Skin epidermis (tissue), 12 donors: ENCODE data around the gene KRT20.

ENCODE experiments used
- H3K27ac ChIP-seq, 21 experiments: fragments of 200-600 bp; sonication (generic) in 11 of 21; one replicate each; pipeline ENCODE4 v1.5.0; 2020; ENCODE audit warnings: mild to moderate bottlenecking in 3 of 21, inconsistent platforms in 2 of 21, moderate library complexity in 2 of 21
- H3K4me3 ChIP-seq, 7 experiments: fragments of 200-600 bp; sonication (generic) in 2 of 7; one replicate each; pipeline ENCODE4 v1.5.0; 2020; ENCODE audit warnings: inconsistent platforms in 2 of 7, mild to moderate bottlenecking in 2 of 7, moderate library complexity in 1 of 7

Gene KRT20

DNA sequence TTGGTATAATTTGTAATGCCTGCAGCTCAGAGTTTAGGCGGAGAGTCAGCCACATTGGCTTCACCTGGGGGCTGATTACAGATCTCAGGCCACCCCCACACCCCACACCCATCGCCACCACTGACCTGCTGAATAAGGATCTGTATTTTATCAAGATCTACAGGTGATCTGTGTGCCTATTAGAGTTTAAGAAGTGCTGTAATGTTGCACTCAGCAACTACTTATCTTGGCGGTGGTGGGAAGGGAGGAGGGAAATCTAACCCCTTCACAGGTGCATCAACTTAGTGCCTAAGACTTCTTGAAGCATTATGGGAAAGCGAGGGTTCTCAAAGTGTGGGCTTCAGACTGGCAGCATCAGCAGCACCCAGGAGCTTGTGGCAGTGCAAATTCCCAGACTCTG is 17.5 kb upstream of the KRT20 start:
- Histone ChIP-seq H3K27ac (peak overlapping the region in 5 of 21 experiments; percentile 4 to 44 (median 23)), H3K4me3 (no peak overlapping the region)

DNA sequence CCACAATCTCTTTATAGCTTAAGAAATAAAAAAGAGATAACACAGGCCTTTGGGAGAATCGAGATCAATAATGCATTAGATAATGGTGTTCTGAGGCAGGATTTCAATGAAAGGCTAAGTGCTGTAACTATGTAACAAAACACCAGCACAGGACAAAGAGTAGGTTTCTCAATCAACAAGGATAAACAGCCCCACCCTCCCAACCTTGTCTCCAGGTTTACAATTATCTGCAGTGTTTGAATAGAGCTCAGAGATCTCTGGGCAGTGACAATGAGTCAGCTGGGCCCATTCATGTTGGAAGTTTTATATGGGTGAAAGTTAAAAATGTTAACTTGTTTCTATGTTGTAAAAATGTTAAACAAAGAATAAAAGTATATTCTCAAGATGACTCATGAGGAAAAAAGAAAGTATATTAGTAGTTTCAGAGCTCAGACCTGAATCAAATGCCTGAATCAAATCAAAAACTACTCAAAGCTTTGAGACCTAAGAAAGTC is 17.0 kb upstream of the KRT20 start:
- H3K27ac ChIP-seq, result peak overlapping the region in 4 of 21 experiments; percentile 22 to 44 (median 30)
- no peak overlapping the region for H3K4me3 ChIP-seq

DNA sequence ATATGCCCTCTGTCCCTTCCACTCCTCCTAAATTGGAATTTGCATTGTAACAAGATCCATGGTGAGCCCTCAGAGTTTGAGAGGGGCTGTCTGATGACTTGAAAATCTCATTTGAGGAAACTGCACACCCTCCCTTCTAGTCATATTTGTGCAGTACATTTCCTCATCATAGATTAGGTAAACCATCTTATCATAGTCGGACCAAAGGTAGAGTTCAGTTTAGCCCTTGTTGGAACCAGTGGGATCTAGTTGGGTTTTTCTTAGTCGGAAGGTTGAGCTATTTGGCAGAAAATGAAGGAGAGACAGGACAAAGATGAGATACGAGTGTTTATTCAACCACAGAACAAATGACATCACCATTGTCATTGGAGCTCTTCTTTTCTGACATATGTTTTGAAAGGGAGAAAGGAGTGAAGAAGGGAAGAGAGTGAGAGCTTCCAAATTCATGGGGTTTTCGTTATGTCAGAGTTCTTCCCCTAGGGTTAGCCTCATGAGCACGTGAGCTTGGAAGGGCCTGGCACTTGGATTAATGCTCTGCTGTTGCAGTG is 15.8 kb upstream of the KRT20 start:
- Histone ChIP-seq H3K4me3 (no peak overlapping the region), H3K27ac (no peak overlapping the region)

GRCh38 chr17:40896916-40897455 is 11.9 kb upstream of the KRT20 start:
- no peak overlapping the region for H3K27ac ChIP-seq
- no peak overlapping the region for H3K4me3 ChIP-seq

GRCh38 chr17:40895106-40895730 is 10.2 kb upstream of the KRT20 start:
- H3K27ac ChIP-seq, result peak overlapping the region in 1 of 21 experiments; percentile 39

GRCh38 chr17:40888196-40888720 is 3.2 kb upstream of the KRT20 start:
- H3K4me3 ChIP-seq, result no peak overlapping the region
- no peak overlapping the region for H3K27ac ChIP-seq

More at GRCh38 chr17:40895106-40895730, 10.2 kb upstream of the KRT20 start:
- no peak overlapping the region for H3K4me3 ChIP-seq

- H3K27ac ChIP-seq, result no peak overlapping the region
- H3K4me3 ChIP-seq, result no peak overlapping the region
Observed at GRCh38 chr17:40886090-40886489, 1.0 kb upstream of the KRT20 start.

GRCh38 chr17:40883626-40884334 is 1.3 kb downstream of the KRT20 start:
- Histone ChIP-seq H3K27ac (no peak overlapping the region), H3K4me3 (no peak overlapping the region)

- no peak overlapping the region for H3K4me3 ChIP-seq
- H3K27ac ChIP-seq, result no peak overlapping the region
Observed at GRCh38 chr17:40883031-40883430, 2.0 kb downstream of the KRT20 start.

DNA sequence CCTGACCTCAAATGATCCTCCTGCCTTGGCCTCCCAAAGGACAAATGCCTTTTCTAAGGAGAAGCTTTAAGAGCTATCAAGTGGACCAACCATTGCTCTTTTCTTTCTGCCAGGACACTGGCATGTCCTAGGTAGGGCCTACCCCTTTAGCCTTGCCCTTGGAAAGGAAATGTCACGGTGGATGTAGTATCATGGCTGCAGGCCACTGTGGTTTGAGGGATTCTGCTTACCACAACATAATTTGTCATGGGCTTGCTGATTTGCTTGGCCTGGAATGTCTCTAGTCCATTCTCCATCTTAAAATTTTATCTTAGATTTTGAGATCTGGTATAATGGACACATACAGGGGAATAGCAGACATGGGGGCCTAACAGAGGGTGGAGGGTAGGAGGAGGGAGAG is 6.0 kb downstream of the KRT20 start:
- Histone ChIP-seq H3K4me3 (no peak overlapping the region), H3K27ac (no peak overlapping the region)

DNA sequence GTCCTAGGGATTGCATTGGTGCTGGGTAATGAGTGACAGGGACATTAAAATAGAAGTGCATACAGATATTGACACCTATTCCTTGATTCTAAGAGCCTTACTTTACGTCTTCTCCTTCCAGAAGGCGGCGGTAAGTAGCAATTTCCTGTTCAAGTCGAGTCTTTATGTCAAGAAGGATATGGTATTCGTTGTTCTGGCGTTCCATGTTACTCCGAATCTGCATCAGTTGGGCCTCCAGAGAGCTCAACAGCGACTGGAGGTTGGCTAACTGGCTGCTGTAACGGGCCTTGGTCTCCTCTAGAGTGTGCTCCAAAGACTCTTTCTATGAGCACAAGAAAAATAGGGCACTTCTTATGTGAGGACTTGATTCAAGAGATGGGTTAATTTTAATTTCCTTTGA is 7.0 kb downstream of the KRT20 start:
- H3K4me3 ChIP-seq, result no peak overlapping the region
- H3K27ac ChIP-seq, result no peak overlapping the region

- H3K4me3 ChIP-seq, result no peak overlapping the region
- no peak overlapping the region for H3K27ac ChIP-seq
Observed at GRCh38 chr17:40873801-40874200, 11.2 kb downstream of the KRT20 start.

- H3K27ac ChIP-seq, result no peak overlapping the region
- H3K4me3 ChIP-seq, result no peak overlapping the region
Observed at GRCh38 chr17:40873255-40873654, 11.8 kb downstream of the KRT20 start.

DNA sequence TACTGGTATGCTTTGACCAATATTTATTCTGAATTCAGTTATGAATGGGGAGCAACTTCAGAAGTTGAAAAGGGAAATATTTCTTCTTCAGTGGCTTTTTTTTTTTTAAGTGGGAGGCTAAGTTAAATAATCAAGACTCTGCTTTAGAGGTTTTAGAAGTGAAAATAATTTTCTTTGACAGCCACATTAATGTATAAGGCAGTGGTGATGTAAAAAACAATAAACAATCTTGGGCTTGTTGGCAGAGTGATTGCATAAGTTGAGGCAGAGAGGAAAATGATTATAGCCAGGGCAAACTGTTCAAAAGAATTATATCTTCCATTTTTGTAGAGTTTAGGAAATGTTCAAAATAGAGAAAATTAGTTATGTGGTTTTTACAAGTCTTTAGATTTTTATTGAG is 12.6 kb downstream of the KRT20 start:
- Histone ChIP-seq H3K27ac (no peak overlapping the region), H3K4me3 (no peak overlapping the region)

GRCh38 chr17:40871316-40871715 is 13.7 kb downstream of the KRT20 start:
- H3K4me3 ChIP-seq, result no peak overlapping the region
- H3K27ac ChIP-seq, result no peak overlapping the region

- Histone ChIP-seq H3K27ac (no peak overlapping the region), H3K4me3 (no peak overlapping the region)
Observed at GRCh38 chr17:40870136-40870535, 14.9 kb downstream of the KRT20 start.

- H3K4me3 ChIP-seq, result no peak within 1 kb of the TSS
- H3K27ac ChIP-seq, result no peak within 1 kb of the TSS
Observed at GRCh38 chr17:40866838-40867237, 18.2 kb downstream of the KRT20 start, which contains the start of gene KRT12. KRT12 (minus strand) TSS chr17:40867223; CDS start chr17:40867186, 37 bp downstream.

GRCh38 chr17:40864661-40865390 is 20.2 kb downstream of the KRT20 start:
- H3K27ac ChIP-seq, result no peak overlapping the region
- H3K4me3 ChIP-seq, result no peak overlapping the region

GRCh38 chr17:40862985-40863733 is 21.9 kb downstream of the KRT20 start:
- no peak overlapping the region for H3K4me3 ChIP-seq
- no peak overlapping the region for H3K27ac ChIP-seq
